CD4-positive, alpha-beta T cell treated with Interleukin-4 for 4 hours (primary cell): ENCODE data around the gene SLC35A3.
"Not testable (repeated sequence)": the region's sequence is repeated elsewhere in the genome, so short reads cannot be mapped to it uniquely, and the experiment has no call there.

Experiments used
- DNase-seq: peaks from one replicate; pipeline ENCODE4 v3.0.0-alpha.2; 2020

The SLC35A3 gene

GRCh38 chr1:99977326-99977725 is 7.5 kb downstream of the SLC35A3 start:
- DNase-seq, result not testable (repeated sequence)

GRCh38 chr1:99978218-99978617 is 8.4 kb downstream of the SLC35A3 start:
- no peak for DNase-seq

- no peak for DNase-seq
Observed at GRCh38 chr1:99979091-99979490, 9.3 kb downstream of the SLC35A3 start.

GRCh38 chr1:99980928-99981327 is 11.1 kb downstream of the SLC35A3 start:
- no peak for DNase-seq

DNA sequence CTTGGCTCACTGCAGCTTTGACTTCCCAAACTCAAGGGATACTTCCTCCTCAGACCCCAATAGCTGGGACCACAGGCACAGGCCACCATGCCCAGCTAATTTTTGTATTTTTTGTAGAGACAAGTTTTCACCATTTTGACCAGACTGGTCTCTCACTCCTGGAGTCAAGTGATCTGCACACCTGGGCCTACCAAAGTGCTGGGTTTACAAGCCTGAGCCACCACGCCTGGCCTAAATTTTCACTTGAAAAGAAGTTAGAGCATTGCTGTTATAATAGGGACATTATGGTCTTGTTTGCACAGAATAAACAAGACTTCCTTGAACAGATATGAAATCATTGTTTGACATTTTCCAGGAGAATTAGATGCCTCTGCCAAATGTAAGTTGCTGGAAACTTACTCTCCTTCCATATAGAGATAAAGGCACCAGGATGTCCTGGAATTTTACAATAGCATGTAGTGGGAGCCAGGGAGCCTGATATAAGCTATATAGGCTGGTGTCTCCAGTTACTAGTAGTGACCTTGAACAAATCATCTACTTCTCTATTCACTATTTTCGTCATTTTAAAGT is 16.9 kb downstream of the SLC35A3 start:
- DNase-seq, result no peak

DNA sequence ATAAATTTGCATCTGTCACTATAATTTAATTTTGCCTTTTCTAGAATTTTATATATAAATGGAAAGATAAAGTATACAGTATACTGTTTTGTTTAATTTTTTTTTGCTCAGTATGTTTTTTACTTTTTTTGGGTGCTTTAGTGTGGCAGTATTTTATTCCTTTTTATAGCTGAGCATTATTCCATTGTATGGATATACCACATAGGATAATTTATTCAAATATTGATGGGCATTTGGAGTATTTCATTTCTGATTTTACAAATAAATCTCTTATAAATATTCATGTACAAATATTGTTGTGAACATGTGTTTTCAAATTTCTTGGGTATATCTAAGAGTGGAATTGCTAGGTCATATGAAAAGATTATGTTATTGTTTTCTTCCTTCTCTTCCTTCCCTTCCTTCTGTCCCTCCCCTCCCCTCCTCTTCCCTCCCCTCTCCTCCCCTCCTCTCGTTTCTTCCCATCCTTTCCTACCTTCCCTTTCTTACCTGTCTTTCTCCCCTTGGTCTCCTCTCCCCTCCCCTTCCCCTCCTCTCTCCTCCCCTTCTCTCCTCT is 18.5 kb downstream of the SLC35A3 start:
- no peak for DNase-seq

- no peak for DNase-seq
Observed at GRCh38 chr1:99992044-99992722, 22.4 kb downstream of the SLC35A3 start.

- no peak for DNase-seq
Observed at GRCh38 chr1:99992760-99993467, 23.1 kb downstream of the SLC35A3 start.

DNA sequence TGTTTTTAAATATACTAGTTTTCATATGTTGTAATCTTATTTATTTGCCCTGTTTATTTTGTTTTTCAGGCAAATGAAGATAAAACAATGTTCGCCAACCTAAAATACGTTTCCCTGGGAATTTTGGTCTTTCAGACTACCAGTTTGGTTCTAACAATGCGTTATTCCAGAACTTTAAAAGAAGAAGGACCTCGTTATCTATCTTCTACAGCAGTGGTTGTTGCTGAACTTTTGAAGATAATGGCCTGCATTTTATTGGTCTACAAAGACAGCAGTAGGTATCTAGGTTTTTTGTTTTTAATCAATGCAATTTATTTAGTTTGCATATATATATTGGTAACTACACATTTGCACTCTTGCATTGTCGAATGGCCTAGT is 23.7 kb downstream of the SLC35A3 start:
- no peak for DNase-seq

DNA sequence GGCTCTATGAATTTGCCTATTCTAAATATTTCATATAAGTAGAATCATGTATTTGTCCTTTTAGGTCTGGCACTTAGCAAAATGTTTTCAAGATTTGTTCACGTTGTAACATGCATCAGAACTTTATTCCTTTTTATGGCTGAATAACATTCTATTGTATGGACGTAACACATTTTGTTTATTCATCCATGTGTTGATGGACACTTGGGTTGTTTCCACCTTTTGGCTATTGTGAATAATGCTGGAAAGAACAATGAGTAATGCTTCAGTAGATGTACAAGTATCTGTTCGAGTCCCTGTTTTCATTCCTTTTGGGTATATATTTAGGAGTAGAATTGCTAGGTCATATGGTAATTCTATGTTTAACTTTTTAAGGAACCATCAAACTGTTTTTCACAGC is 24.7 kb downstream of the SLC35A3 start:
- DNase-seq, result no peak

GRCh38 chr1:99996951-99997350 is 27.2 kb downstream of the SLC35A3 start:
- no peak for DNase-seq

DNA sequence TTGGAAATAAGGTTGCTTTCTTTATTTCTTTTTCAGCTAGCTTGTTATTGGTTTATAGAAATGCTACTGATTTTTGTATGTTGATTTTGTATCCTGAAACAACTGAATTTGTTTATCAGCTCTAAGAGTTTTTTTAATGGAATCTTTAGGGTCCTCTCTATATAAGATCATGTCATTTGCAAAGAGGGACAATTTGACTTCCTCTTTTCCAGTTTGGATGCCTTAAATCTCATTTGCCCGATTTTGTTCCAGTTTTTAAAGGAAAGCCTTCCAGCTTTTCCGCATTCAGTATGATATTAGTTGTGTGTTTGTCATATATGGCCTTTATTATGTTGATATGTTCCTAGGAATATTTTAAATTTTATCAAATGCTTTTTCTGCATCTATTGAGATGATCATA is 31.7 kb downstream of the SLC35A3 start:
- no peak for DNase-seq

- no peak for DNase-seq
Observed at GRCh38 chr1:100005424-100005823, 35.6 kb downstream of the SLC35A3 start.

DNA sequence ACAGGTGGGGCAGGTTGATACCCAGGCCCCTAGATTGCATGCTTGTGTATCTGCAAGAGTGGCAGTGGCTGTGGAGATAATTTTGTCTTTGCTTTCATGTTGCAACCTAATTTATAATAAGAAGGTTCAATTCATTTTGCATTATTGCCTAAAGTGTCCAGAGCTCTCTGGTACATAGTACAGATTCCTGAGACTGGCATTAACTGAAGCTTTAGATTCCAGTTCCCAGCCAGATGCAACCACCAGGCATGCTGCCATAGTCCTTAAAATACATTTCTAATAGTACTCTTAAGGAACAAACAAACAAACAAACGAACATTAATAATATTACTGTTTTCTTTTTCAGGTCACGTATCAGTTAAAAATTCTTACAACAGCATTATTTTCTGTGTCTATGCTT is 36.9 kb downstream of the SLC35A3 start:
- no peak for DNase-seq

DNA sequence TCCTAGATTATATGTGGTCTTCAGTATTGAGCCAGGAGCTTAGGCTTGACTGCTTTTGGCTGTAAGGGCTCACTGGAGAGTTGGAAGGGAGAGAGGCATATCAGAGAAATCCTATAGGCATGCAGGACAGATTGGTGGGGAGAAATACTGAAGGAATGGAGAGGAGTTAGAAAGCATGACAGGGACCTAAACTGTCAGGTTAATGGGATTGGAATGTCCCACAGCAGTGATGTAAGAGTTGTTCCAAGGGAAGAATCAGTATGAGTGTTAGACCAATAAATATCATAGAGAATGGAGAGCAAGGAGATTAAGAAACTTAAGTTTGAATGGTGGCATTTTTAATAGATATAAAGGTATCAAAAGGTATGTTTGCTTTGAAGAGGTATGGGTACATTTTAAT is 39.7 kb downstream of the SLC35A3 start:
- DNase-seq, result no peak

- DNase-seq, result no peak
Observed at GRCh38 chr1:100010804-100011203, 41.0 kb downstream of the SLC35A3 start.

GRCh38 chr1:100019220-100019619 is 49.4 kb downstream of the SLC35A3 start:
- DNase-seq, result no peak

DNA sequence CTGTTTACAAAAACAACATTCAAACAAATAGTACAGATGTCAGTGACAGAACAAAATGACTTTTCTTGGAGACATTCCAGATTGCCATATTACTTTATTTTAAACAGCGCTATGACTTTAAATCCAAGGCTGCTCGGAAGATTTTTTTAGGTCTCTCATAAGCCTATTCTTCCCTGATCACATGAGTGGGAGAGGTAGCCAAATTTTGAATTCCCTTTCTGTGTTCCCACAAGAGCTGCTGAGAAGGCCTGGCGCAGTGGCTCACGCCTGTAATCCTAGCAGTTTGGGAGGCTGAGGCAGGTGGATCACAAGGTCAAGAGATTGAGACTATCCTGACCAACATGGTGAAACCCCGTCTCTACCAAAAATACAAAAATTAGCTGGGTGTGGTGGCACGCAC is 53.7 kb downstream of the SLC35A3 start:
- DNase-seq, result no peak

- no peak for DNase-seq
Observed at GRCh38 chr1:100027212-100027611, 57.4 kb downstream of the SLC35A3 start.

- DNase-seq, result peak; percentile 65
Observed at GRCh38 chr1:100028765-100029164, 59.0 kb downstream of the SLC35A3 start.

- peak; percentile 25 for DNase-seq
Observed at GRCh38 chr1:100034470-100034869, 64.7 kb downstream of the SLC35A3 start.

DNA sequence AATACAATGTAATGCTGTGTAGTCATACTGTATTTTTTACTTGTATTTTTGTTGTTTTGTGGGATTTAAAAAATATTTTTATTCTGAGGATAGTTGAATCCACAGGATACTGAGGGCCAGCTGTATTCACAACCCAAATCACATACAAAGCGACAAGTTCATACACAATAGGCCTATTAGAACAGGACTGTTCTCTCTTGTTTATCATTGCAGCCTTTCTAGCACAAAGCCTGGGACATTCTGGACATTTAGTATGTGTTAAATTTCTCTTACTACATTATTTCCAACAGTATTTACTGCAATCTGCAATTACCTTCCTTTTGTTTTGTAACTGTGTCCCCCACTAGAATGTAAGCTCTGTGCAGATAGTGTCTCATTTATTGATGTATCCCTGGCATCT is 65.4 kb downstream of the SLC35A3 start:
- DNase-seq, result no peak

DNA sequence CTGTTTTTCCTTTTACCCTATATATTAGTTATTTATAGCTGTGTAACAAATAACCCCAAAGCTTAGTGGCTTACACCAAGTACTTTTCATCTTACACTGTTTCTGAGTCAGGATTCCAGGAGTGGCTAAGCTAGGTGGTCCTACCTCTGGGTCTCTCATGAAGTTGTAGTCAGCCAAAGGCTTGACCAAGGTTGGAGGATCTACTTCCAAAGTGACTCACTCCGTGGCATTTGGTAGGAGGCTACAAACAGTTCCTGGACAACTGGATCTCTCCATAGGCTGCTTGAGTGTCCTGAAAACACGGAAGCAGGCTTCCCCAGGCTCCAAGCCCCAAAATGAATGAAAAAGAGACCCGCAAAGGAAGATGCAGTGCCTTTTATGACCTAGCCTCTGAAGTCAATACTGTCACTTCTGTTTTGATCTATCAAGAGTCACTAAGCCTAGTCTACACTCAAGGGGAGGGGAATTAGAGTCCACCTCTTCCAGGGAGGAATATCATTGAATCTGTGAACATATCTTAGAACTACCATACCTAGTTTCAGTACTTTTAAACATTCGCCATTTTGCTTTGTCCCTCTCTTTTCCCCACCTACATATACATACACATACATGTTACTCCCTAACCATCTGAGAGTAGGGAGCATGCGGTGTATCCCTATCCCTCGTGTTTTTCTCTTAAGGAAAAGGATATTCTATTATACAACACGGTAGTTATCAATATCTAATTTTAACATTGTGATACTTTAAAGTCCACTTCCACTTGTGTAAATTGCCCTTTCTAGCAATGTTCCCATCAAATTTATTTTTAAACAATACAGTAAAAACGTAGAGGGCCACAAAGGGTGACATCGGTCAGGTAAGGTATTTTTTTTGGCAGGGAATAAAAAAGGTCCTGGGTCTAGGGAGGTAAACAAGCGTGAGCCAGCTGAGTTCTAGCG is 67.2 kb downstream of the SLC35A3 start:
- no peak for DNase-seq
